GM23248 (cell line): ENCODE measurements around the gene PDLIM5.

Experiments
- EZH2 ChIP-seq: fragments of 200-600 bp; sonication (generic); IDR thresholded peaks from 2 replicates; pipeline ENCODE4 v1.6.1; 2018; ENCODE audit warnings: antibody characterized with exemption, mild to moderate bottlenecking; ENCODE audit not compliant: insufficient read depth, poor library complexity, severe bottlenecking
- EZH2phosphoT487 ChIP-seq: fragments of 200-600 bp; sonication (generic); IDR thresholded peaks from 2 replicates; pipeline ENCODE4 v1.6.1; 2018; ENCODE audit warnings: antibody characterized with exemption, moderate library complexity, mild to moderate bottlenecking, low read depth; ENCODE audit not compliant: insufficient read depth

- TF ChIP-seq EZH2, result no peak
- TF ChIP-seq EZH2phosphoT487, result no peak
Measured at GRCh38 chr4:94650690-94651089, 198.9 kb downstream of the PDLIM5 start.
